HEK293 (cell line): ENCODE data around the gene INSRR.

Source experiments
- CTCF ChIA-PET: fragments of 350-600 bp; formaldehyde crosslinking; extraction: SDS; loops from one replicate; lab custom pipeline; 2021; ENCODE audit warnings: antibody characterized with exemption; lab: Yijun Ruan, JAX
- POLR2A ChIA-PET: fragments of 300-600 bp; formaldehyde crosslinking; extraction: SDS; loops from one replicate; lab custom pipeline; 2020; ENCODE audit warnings: antibody characterized with exemption, inconsistent platforms; lab: Yijun Ruan, JAX
- H3K27ac ChIP-seq: fragments of 200-500 bp; sonication (Bioruptor generic); 2 replicates; pipeline ENCODE4 v1.5.1; 2014; ENCODE audit warnings: low read depth, low read length, control low read depth, inconsistent platforms; ENCODE audit errors: extremely low read depth
- H3K36me3 ChIP-seq, 2 experiments: fragments of 200-500 bp in 1 of 2; sonication (Bioruptor generic) in 1 of 2; 1 replicate in 1 of 2; 2 replicates in 1 of 2; pipeline ENCODE4 v1.5.1; 2014 to 2017; ENCODE audit warnings: inconsistent platforms in 2 of 2, low read length in 2 of 2; ENCODE audit not compliant: control insufficient read depth in 2 of 2, insufficient read depth in 1 of 2
- H3K4me1 ChIP-seq: fragments of 200-500 bp; sonication (Bioruptor generic); 2 replicates; pipeline ENCODE4 v1.5.1; 2014; ENCODE audit warnings: mild to moderate bottlenecking, low read length, inconsistent platforms; ENCODE audit not compliant: control insufficient read depth, insufficient read depth
- H3K4me3 ChIP-seq: 2 replicates; pipeline ENCODE4 v1.5.1; 2011; ENCODE audit warnings: low read depth, mild to moderate bottlenecking, control low read depth, low read length, moderate library complexity
- H3K9me3 ChIP-seq: fragments of 200-500 bp; sonication (Bioruptor generic); 2 replicates; pipeline ENCODE4 v1.5.1; 2014; ENCODE audit warnings: low read depth, low read length, inconsistent platforms; ENCODE audit not compliant: control insufficient read depth, insufficient read depth
- GLI4 ChIP-seq: fragments of 450-650 bp; formaldehyde crosslinking; IDR thresholded peaks from 2 replicates; pipeline ENCODE4 v1.5.1; 2016; ENCODE audit warnings: missing biosample characterization, missing genetic modification characterization
- HOXD13 ChIP-seq: sonication (generic); formaldehyde crosslinking; IDR thresholded peaks from 2 replicates; pipeline ENCODE4 v1.8.0; 2022; ENCODE audit warnings: missing genetic modification reagents, borderline replicate concordance
- MYNN ChIP-seq: fragments of 450-650 bp; formaldehyde crosslinking; IDR thresholded peaks from 2 replicates; pipeline ENCODE4 v1.5.1; 2016; ENCODE audit warnings: missing biosample characterization, missing genetic modification characterization, borderline replicate concordance
- OSR2 ChIP-seq: fragments of 450-650 bp; formaldehyde crosslinking; IDR thresholded peaks from 2 replicates; pipeline ENCODE4 v1.5.1; 2016; ENCODE audit warnings: missing biosample characterization, missing genetic modification characterization
- ZBTB20 ChIP-seq: fragments of 450-650 bp; formaldehyde crosslinking; IDR thresholded peaks from 2 replicates; pipeline ENCODE4 v1.5.1; 2016; ENCODE audit warnings: missing biosample characterization, missing genetic modification characterization
- ZNF140 ChIP-seq: fragments of 450-650 bp; formaldehyde crosslinking; IDR thresholded peaks from 2 replicates; pipeline ENCODE4 v1.5.1; 2016; ENCODE audit warnings: missing biosample characterization, missing genetic modification characterization
- ZNF2 ChIP-seq: fragments of 450-650 bp; formaldehyde crosslinking; IDR thresholded peaks from 2 replicates; pipeline ENCODE4 v1.5.1; 2016; ENCODE audit warnings: missing biosample characterization, missing genetic modification characterization
- ZNF24 ChIP-seq: fragments of 450-650 bp; formaldehyde crosslinking; IDR thresholded peaks from 2 replicates; pipeline ENCODE4 v1.5.1; 2016; ENCODE audit warnings: missing biosample characterization, missing genetic modification characterization
- ZNF324 ChIP-seq: fragments of 450-650 bp; formaldehyde crosslinking; IDR thresholded peaks from 2 replicates; pipeline ENCODE4 v1.5.1; 2016; ENCODE audit warnings: missing biosample characterization, missing genetic modification characterization
- ZNF404 ChIP-seq: fragments of 450-650 bp; formaldehyde crosslinking; IDR thresholded peaks from 2 replicates; pipeline ENCODE4 v1.5.1; 2017; ENCODE audit warnings: missing biosample characterization, missing genetic modification characterization
- ZNF416 ChIP-seq: fragments of 450-650 bp; formaldehyde crosslinking; IDR thresholded peaks from 2 replicates; pipeline ENCODE4 v1.5.1; 2016; ENCODE audit warnings: missing biosample characterization, missing genetic modification characterization
- ZNF529 ChIP-seq: fragments of 450-650 bp; formaldehyde crosslinking; IDR thresholded peaks from 2 replicates; pipeline ENCODE4 v1.5.1; 2017; ENCODE audit warnings: missing genetic modification characterization, missing biosample characterization; ENCODE audit not compliant: insufficient replicate concordance
- ZNF623 ChIP-seq: fragments of 450-650 bp; formaldehyde crosslinking; IDR thresholded peaks from 2 replicates; pipeline ENCODE4 v1.5.1; 2016; ENCODE audit warnings: missing biosample characterization, missing genetic modification characterization
- ZNF792 ChIP-seq: fragments of 450-650 bp; formaldehyde crosslinking; IDR thresholded peaks from 2 replicates; pipeline ENCODE4 v1.5.1; 2016; ENCODE audit warnings: missing biosample characterization, missing genetic modification characterization
- TF ChIP-seq, protein P1 (sequence below): fragments of 450-650 bp; formaldehyde crosslinking; IDR thresholded peaks from 2 replicates; pipeline ENCODE4 v1.5.1; 2016; ENCODE audit warnings: missing biosample characterization, missing genetic modification characterization
- TF ChIP-seq, protein P2 (sequence below): fragments of 450-650 bp; formaldehyde crosslinking; IDR thresholded peaks from 2 replicates; pipeline ENCODE4 v1.5.1; 2016; ENCODE audit warnings: missing biosample characterization, missing genetic modification characterization
- TF ChIP-seq, protein P3 (sequence below): fragments of 450-650 bp; formaldehyde crosslinking; IDR thresholded peaks from 2 replicates; pipeline ENCODE4; 2016; ENCODE audit warnings: missing biosample characterization, missing genetic modification characterization
- TF ChIP-seq, protein P4 (sequence below): fragments of 450-650 bp; formaldehyde crosslinking; IDR thresholded peaks from 2 replicates; pipeline ENCODE4 v1.5.1; 2016; ENCODE audit warnings: missing biosample characterization, missing genetic modification characterization, borderline replicate concordance
- TF ChIP-seq, protein P5 (sequence below): fragments of 450-650 bp; formaldehyde crosslinking; IDR thresholded peaks from 2 replicates; pipeline ENCODE4 v1.5.1; 2016; ENCODE audit warnings: missing biosample characterization, missing genetic modification characterization
- TF ChIP-seq, protein P6 (sequence below): fragments of 450-650 bp; formaldehyde crosslinking; IDR thresholded peaks from 2 replicates; pipeline ENCODE4 v1.5.1; 2016; ENCODE audit warnings: missing biosample characterization, missing genetic modification characterization

Gene INSRR

DNA sequence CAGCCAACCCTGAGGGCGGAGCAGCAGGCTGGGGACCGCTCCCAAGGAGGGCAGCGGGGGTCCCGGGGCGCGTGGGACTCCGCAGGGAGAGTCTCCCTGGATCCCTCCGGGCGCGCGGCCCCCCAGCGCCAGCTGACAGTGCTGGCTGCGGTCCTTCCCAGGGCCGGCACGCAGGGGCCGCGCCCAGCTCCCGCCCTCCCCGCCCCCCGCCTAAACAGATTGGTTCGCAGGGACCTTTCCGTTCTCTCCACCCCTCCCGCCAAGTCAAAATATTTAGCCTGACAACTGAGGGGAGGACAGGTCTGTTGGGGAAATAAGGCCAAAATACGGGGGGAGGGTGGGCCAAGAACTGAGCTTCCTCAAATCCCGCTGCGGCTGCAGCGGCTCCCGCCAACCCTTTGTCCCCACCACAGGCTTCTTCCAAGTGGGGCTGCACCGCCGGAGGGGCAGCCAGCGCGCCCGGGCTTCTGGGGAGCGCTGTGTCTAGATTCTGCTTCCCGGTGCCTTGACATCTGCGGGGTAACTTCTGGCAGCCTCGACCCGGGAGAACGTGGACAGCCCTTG lies at the start of gene INSRR:
Gene INSRR, minus strand, starts transcription at position 159 of the 564 bp plus-strand sequence. CDS start 496 bp downstream, outside the sequence.
- TF ChIP-seq ZNF2 (tag by site-specific recombination) (no peak), GLI4 (tag by site-specific recombination) (no peak), HOXD13 (no peak), ZNF24 (tag by site-specific recombination) (no peak), OSR2 (tag by site-specific recombination) (no peak), ZNF623 (no peak), ZBTB20 (no peak), ZNF140 (no peak), ZNF529 (tag by site-specific recombination) (no peak), ZNF324 (tag by site-specific recombination) (no peak), ZNF416 (tag by site-specific recombination) (no peak), MYNN (tag by site-specific recombination) (no peak), ZNF404 (tag by site-specific recombination) (no peak), ZNF792 (tag by site-specific recombination) (no peak)
- TF ChIP-seq, protein P1, sequence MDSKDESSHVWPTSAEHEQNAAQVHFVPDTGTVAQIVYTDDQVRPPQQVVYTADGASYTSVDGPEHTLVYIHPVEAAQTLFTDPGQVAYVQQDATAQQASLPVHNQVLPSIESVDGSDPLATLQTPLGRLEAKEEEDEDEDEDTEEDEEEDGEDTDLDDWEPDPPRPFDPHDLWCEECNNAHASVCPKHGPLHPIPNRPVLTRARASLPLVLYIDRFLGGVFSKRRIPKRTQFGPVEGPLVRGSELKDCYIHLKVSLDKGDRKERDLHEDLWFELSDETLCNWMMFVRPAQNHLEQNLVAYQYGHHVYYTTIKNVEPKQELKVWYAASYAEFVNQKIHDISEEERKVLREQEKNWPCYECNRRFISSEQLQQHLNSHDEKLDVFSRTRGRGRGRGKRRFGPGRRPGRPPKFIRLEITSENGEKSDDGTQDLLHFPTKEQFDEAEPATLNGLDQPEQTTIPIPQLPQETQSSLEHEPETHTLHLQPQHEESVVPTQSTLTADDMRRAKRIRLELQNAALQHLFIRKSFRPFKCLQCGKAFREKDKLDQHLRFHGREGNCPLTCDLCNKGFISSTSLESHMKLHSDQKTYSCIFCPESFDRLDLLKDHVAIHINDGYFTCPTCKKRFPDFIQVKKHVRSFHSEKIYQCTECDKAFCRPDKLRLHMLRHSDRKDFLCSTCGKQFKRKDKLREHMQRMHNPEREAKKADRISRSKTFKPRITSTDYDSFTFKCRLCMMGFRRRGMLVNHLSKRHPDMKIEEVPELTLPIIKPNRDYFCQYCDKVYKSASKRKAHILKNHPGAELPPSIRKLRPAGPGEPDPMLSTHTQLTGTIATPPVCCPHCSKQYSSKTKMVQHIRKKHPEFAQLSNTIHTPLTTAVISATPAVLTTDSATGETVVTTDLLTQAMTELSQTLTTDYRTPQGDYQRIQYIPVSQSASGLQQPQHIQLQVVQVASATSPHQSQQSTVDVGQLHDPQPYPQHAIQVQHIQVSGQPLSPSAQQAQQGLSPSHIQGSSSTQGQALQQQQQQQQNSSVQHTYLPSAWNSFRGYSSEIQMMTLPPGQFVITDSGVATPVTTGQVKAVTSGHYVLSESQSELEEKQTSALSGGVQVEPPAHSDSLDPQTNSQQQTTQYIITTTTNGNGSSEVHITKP (tag by site-specific recombination), result no peak
- TF ChIP-seq, protein P2, sequence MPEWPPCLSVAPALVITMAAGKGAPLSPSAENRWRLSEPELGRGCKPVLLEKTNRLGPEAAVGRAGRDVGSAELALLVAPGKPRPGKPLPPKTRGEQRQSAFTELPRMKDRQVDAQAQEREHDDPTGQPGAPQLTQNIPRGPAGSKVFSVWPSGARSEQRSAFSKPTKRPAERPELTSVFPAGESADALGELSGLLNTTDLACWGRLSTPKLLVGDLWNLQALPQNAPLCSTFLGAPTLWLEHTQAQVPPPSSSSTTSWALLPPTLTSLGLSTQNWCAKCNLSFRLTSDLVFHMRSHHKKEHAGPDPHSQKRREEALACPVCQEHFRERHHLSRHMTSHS (tag by site-specific recombination), result no peak
- TF ChIP-seq, protein P3, sequence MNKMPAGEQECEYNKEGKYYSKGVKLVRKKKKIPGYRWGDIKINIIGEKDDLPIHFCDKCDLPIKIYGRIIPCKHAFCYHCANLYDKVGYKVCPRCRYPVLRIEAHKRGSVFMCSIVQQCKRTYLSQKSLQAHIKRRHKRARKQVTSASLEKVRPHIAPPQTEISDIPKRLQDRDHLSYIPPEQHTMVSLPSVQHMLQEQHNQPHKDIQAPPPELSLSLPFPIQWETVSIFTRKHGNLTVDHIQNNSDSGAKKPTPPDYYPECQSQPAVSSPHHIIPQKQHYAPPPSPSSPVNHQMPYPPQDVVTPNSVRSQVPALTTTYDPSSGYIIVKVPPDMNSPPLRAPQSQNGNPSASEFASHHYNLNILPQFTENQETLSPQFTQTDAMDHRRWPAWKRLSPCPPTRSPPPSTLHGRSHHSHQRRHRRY (tag by site-specific recombination), result no peak
- TF ChIP-seq, protein P4, sequence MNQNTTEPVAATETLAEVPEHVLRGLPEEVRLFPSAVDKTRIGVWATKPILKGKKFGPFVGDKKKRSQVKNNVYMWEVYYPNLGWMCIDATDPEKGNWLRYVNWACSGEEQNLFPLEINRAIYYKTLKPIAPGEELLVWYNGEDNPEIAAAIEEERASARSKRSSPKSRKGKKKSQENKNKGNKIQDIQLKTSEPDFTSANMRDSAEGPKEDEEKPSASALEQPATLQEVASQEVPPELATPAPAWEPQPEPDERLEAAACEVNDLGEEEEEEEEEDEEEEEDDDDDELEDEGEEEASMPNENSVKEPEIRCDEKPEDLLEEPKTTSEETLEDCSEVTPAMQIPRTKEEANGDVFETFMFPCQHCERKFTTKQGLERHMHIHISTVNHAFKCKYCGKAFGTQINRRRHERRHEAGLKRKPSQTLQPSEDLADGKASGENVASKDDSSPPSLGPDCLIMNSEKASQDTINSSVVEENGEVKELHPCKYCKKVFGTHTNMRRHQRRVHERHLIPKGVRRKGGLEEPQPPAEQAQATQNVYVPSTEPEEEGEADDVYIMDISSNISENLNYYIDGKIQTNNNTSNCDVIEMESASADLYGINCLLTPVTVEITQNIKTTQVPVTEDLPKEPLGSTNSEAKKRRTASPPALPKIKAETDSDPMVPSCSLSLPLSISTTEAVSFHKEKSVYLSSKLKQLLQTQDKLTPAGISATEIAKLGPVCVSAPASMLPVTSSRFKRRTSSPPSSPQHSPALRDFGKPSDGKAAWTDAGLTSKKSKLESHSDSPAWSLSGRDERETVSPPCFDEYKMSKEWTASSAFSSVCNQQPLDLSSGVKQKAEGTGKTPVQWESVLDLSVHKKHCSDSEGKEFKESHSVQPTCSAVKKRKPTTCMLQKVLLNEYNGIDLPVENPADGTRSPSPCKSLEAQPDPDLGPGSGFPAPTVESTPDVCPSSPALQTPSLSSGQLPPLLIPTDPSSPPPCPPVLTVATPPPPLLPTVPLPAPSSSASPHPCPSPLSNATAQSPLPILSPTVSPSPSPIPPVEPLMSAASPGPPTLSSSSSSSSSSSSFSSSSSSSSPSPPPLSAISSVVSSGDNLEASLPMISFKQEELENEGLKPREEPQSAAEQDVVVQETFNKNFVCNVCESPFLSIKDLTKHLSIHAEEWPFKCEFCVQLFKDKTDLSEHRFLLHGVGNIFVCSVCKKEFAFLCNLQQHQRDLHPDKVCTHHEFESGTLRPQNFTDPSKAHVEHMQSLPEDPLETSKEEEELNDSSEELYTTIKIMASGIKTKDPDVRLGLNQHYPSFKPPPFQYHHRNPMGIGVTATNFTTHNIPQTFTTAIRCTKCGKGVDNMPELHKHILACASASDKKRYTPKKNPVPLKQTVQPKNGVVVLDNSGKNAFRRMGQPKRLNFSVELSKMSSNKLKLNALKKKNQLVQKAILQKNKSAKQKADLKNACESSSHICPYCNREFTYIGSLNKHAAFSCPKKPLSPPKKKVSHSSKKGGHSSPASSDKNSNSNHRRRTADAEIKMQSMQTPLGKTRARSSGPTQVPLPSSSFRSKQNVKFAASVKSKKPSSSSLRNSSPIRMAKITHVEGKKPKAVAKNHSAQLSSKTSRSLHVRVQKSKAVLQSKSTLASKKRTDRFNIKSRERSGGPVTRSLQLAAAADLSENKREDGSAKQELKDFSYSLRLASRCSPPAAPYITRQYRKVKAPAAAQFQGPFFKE (tag by site-specific recombination), result no peak
- TF ChIP-seq, protein P5, sequence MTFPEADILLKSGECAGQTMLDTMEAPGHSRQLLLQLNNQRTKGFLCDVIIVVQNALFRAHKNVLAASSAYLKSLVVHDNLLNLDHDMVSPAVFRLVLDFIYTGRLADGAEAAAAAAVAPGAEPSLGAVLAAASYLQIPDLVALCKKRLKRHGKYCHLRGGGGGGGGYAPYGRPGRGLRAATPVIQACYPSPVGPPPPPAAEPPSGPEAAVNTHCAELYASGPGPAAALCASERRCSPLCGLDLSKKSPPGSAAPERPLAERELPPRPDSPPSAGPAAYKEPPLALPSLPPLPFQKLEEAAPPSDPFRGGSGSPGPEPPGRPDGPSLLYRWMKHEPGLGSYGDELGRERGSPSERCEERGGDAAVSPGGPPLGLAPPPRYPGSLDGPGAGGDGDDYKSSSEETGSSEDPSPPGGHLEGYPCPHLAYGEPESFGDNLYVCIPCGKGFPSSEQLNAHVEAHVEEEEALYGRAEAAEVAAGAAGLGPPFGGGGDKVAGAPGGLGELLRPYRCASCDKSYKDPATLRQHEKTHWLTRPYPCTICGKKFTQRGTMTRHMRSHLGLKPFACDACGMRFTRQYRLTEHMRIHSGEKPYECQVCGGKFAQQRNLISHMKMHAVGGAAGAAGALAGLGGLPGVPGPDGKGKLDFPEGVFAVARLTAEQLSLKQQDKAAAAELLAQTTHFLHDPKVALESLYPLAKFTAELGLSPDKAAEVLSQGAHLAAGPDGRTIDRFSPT (tag by site-specific recombination), result no peak
- TF ChIP-seq, protein P6, sequence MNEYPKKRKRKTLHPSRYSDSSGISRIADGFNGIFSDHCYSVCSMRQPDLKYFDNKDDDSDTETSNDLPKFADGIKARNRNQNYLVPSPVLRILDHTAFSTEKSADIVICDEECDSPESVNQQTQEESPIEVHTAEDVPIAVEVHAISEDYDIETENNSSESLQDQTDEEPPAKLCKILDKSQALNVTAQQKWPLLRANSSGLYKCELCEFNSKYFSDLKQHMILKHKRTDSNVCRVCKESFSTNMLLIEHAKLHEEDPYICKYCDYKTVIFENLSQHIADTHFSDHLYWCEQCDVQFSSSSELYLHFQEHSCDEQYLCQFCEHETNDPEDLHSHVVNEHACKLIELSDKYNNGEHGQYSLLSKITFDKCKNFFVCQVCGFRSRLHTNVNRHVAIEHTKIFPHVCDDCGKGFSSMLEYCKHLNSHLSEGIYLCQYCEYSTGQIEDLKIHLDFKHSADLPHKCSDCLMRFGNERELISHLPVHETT (tag by site-specific recombination), result no peak
- Histone ChIP-seq H3K36me3 (no peaks in the 10 kb centered on the region), H3K9me3 (no peaks in the 10 kb centered on the region), H3K4me1 (peaks cover 2% of the 10 kb centered on the region; the same call in 1 of the 2 replicates), H3K27ac (no peak within 1 kb of the TSS), H3K4me3 (no peak within 1 kb of the TSS; the same call in 1 of the 2 replicates)
- ChIA-PET POLR2A (interaction anchor here (1.3 to 1.9 kb wide), 3 partner anchors 28 to 133 kb away, joined by 4 to 12 read pairs (median 5); partner anchors contain the start of gene PRCC), CTCF (interaction anchor here (0.6 to 7.6 kb wide), 25 partner anchors 8 to 215 kb away, joined by 3 to 129 read pairs (median 9); partner anchors contain the start of genes ISG20L2, METTL25B, PRCC and SH2D2A)
